Activated gamma-delta T cell treated with Interleukin-2 at 50 U/mL for 16 hours (primary cell): ENCODE measurements around the gene ATP9A.
"Not testable (repeated sequence)": the region's sequence is repeated elsewhere in the genome, so short reads cannot be mapped to it uniquely, and the experiment has no call there.

Source experiments
- DNase-seq: peaks from one replicate; pipeline ENCODE4 v3.0.0-alpha.2; 2020

Gene ATP9A

GRCh38 chr20:51790256-51790655 is 22.1 kb upstream of the ATP9A start:
- no peak for DNase-seq

GRCh38 chr20:51789434-51789833 is 21.2 kb upstream of the ATP9A start:
- DNase-seq = no peak

GRCh38 chr20:51788822-51789221 is 20.6 kb upstream of the ATP9A start:
- no peak for DNase-seq

- DNase-seq = no peak
These were observed 16.1 kb upstream of the ATP9A start for GRCh38 chr20:51784299-51784698.

- not testable (repeated sequence) for DNase-seq
These were observed 10.1 kb upstream of the ATP9A start for GRCh38 chr20:51778229-51778759.

- DNase-seq = no peak
These were observed 7.1 kb upstream of the ATP9A start for GRCh38 chr20:51775241-51775640.

GRCh38 chr20:51772236-51772635 is 4.0 kb upstream of the ATP9A start:
- no peak for DNase-seq

- no peak for DNase-seq
These were observed 1.9 kb upstream of the ATP9A start for GRCh38 chr20:51769976-51770615.

- no peak for DNase-seq
These were observed 748 bp upstream of the ATP9A start for GRCh38 chr20:51768759-51769517.

- DNase-seq = peak; percentile 42
These were observed 960 bp downstream of the ATP9A start for GRCh38 chr20:51766994-51767866.

GRCh38 chr20:51765381-51765780 is 2.8 kb downstream of the ATP9A start:
- DNase-seq = not testable (repeated sequence)

- DNase-seq = no peak
These were observed 4.1 kb downstream of the ATP9A start for GRCh38 chr20:51763965-51764602.

- DNase-seq = no peak
These were observed 7.2 kb downstream of the ATP9A start for GRCh38 chr20:51760905-51761546.

GRCh38 chr20:51759769-51760510 is 8.2 kb downstream of the ATP9A start:
- DNase-seq = no peak

GRCh38 chr20:51758978-51759544 is 9.1 kb downstream of the ATP9A start:
- DNase-seq = no peak

- DNase-seq = no peak
These were observed 11.0 kb downstream of the ATP9A start for GRCh38 chr20:51757226-51757625.

- DNase-seq = no peak
These were observed 11.5 kb downstream of the ATP9A start for GRCh38 chr20:51756653-51757052.

GRCh38 chr20:51753220-51753619 is 15.0 kb downstream of the ATP9A start:
- DNase-seq = not testable (repeated sequence)

GRCh38 chr20:51752343-51752951 is 15.7 kb downstream of the ATP9A start:
- no peak for DNase-seq

- DNase-seq = no peak
These were observed 17.3 kb downstream of the ATP9A start for GRCh38 chr20:51750770-51751388.
